Cerebellar nuclear complex (tissue), 1 donor: ENCODE data around the gene POLR2A.
"Not testable (repeated sequence)": the region's sequence is repeated elsewhere in the genome, so short reads cannot be mapped to it uniquely, and the experiment has no call there.

ENCODE experiments used
- DNase-seq, 2 experiments: peaks; one replicate each; lab custom pipeline; 2025; lab: John Stamatoyannopoulos, UW

POLR2A gene

GRCh38 chr17:7478276-7479212, 5.6 kb upstream of the POLR2A start:
- DNase-seq, result no peak

GRCh38 chr17:7479213-7480088, 4.7 kb upstream of the POLR2A start, which contains the start of gene ZBTB4:
Gene ZBTB4, minus strand, starts transcription at chr17:7479631. Its CDS starts 12,830 bp downstream, at chr17:7466801.
- peak in 1 of 2 experiments; percentile 15 for DNase-seq

- no peak for DNase-seq
Observed at GRCh38 chr17:7480089-7480384, 4.1 kb upstream of the POLR2A start.

- DNase-seq, result not testable (repeated sequence)
Observed at GRCh38 chr17:7481275-7481674, 2.9 kb upstream of the POLR2A start, which contains the start of gene SLC35G6. Gene SLC35G6, plus strand, starts transcription at chr17:7481446. Its CDS starts 71 bp downstream, at chr17:7481517.

- not testable (repeated sequence) for DNase-seq
Observed at GRCh38 chr17:7481842-7482741, 2.1 kb upstream of the POLR2A start.

GRCh38 chr17:7482742-7483088, 1.5 kb upstream of the POLR2A start:
- not testable (repeated sequence) for DNase-seq

- peak; percentile 86 to 96 for DNase-seq
Observed at GRCh38 chr17:7483255-7484066, 705 bp upstream of the POLR2A start.

- DNase-seq, result no peak
Observed at GRCh38 chr17:7484919-7485377, 782 bp downstream of the POLR2A start.

- DNase-seq, result no peak
Observed at GRCh38 chr17:7486181-7486580, 2.0 kb downstream of the POLR2A start.

GRCh38 chr17:7490144-7490543, 6.0 kb downstream of the POLR2A start:
- no peak for DNase-seq

GRCh38 chr17:7491583-7491982, 7.4 kb downstream of the POLR2A start:
- no peak for DNase-seq

GRCh38 chr17:7493941-7494340, 9.8 kb downstream of the POLR2A start:
- DNase-seq, result no peak

GRCh38 chr17:7495906-7496434, 11.8 kb downstream of the POLR2A start:
- DNase-seq, result no peak

- no peak for DNase-seq
Observed at GRCh38 chr17:7496470-7497183, 12.5 kb downstream of the POLR2A start.

GRCh38 chr17:7497228-7497627, 13.1 kb downstream of the POLR2A start:
- no peak for DNase-seq

- DNase-seq, result no peak
Observed at GRCh38 chr17:7497636-7498035, 13.5 kb downstream of the POLR2A start.

GRCh38 chr17:7499161-7499560, 15.0 kb downstream of the POLR2A start:
- DNase-seq, result no peak

- no peak for DNase-seq
Observed at GRCh38 chr17:7501729-7502128, 17.6 kb downstream of the POLR2A start.

GRCh38 chr17:7502171-7502847, 18.1 kb downstream of the POLR2A start:
- DNase-seq, result no peak
